K562 (cell line): Measurements from ENCODE around the gene DBP. TPM values are rescaled to one million over a fixed set of nuclear protein-coding genes. Genes with fewer than 3 reads are reported as not detected.

ENCODE experiments used
- BCL6 ChIP-seq: fragments of 250-450 bp; sonication (Bioruptor Pico); IDR thresholded peaks from 2 replicates; pipeline ENCODE4 v1.4.0; 2020
- CEBPB ChIP-seq: fragments of 450-650 bp; IDR thresholded peaks from 2 replicates; pipeline ENCODE4 v1.6.1; 2016; ENCODE audit warnings: missing genetic modification characterization, missing compliant biosample characterization
- CGGBP1 ChIP-seq: fragments of 250-450 bp; sonication (Bioruptor Pico); IDR thresholded peaks from 2 replicates; pipeline ENCODE4 v1.9.0; 2021; ENCODE audit warnings: mild to moderate bottlenecking
- DLX4 ChIP-seq: fragments of 250-450 bp; sonication (Bioruptor Pico); IDR thresholded peaks from 2 replicates; pipeline ENCODE4 v1.6.1; 2021; ENCODE audit warnings: mild to moderate bottlenecking
- ETV5 ChIP-seq: sonication (generic); formaldehyde crosslinking; IDR thresholded peaks from 2 replicates; pipeline ENCODE4 v1.4.0; 2020; ENCODE audit warnings: low read depth, mild to moderate bottlenecking, missing genetic modification reagents
- GATAD2A ChIP-seq: fragments of 450-650 bp; IDR thresholded peaks from 2 replicates; pipeline ENCODE4 v1.6.1; 2017
- GTF2B ChIP-seq: IDR thresholded peaks from 2 replicates; pipeline ENCODE4 v1.6.1; 2011; ENCODE audit not compliant: insufficient read length; ENCODE audit errors: extremely low read depth
- GTF2F1 ChIP-seq: IDR thresholded peaks from 2 replicates; pipeline ENCODE4 v1.6.1; 2011; ENCODE audit warnings: low read depth, low read length, improper control_type of control experiment
- HCFC1 ChIP-seq: IDR thresholded peaks from 2 replicates; pipeline ENCODE4 v1.6.1; 2012; ENCODE audit warnings: low read depth, low read length, improper control_type of control experiment
- HNRNPUL1 ChIP-seq: fragments of 200-400 bp; formaldehyde crosslinking; IDR thresholded peaks from 2 replicates; pipeline ENCODE4 v1.6.1; 2017; ENCODE audit warnings: low read length
- KDM1A ChIP-seq, 2 experiments: fragments of 450-650 bp; IDR thresholded peaks; 2 replicates each; pipeline ENCODE4 v1.6.1; 2016; ENCODE audit warnings: mild to moderate bottlenecking in 2 of 2
- PCBP1 ChIP-seq: fragments of 200-400 bp; formaldehyde crosslinking; IDR thresholded peaks from 2 replicates; pipeline ENCODE4 v1.6.1; 2018; ENCODE audit warnings: mild to moderate bottlenecking, low read depth, low read length; ENCODE audit not compliant: poor library complexity, severe bottlenecking
- POLR3A ChIP-seq: IDR thresholded peaks from 2 replicates; pipeline ENCODE4 v1.6.1; 2011; ENCODE audit warnings: borderline replicate concordance, mild to moderate bottlenecking, moderate library complexity; ENCODE audit not compliant: insufficient read length, insufficient read depth; ENCODE audit errors: extremely low read depth
- SUPT5H ChIP-seq: fragments of 450-650 bp; IDR thresholded peaks from 2 replicates; pipeline ENCODE4 v1.6.1; 2016
- XRCC3 ChIP-seq: fragments of 450-650 bp; IDR thresholded peaks from 2 replicates; pipeline ENCODE4 v1.6.1; 2017; ENCODE audit warnings: mild to moderate bottlenecking, moderate library complexity
- ZBTB5 ChIP-seq: fragments of 450-650 bp; IDR thresholded peaks from 2 replicates; pipeline ENCODE4 v1.6.1; 2017; ENCODE audit warnings: antibody characterized with exemption
- ZNF24 ChIP-seq: fragments of 450-650 bp; IDR thresholded peaks from 2 replicates; pipeline ENCODE4 v1.6.1; 2016
- ZNF263 ChIP-seq: sonication (generic); formaldehyde crosslinking; IDR thresholded peaks from 2 replicates; pipeline ENCODE4 v1.8.0; 2022; ENCODE audit warnings: mild to moderate bottlenecking, missing genetic modification reagents, borderline replicate concordance
- ZNF274 ChIP-seq: IDR thresholded peaks from 2 replicates; pipeline ENCODE4 v1.6.1; 2011; ENCODE audit warnings: low read depth, mild to moderate bottlenecking, low read length, moderate library complexity, borderline replicate concordance
- ZNF324 ChIP-seq: fragments of 250-450 bp; sonication (Bioruptor Pico); IDR thresholded peaks from 2 replicates; pipeline ENCODE4 v1.4.0; 2020; ENCODE audit warnings: mild to moderate bottlenecking
- ZNF41 ChIP-seq: fragments of 250-450 bp; sonication (Bioruptor Pico); conservative IDR thresholded peaks from 2 replicates; pipeline ENCODE4 v1.4.0; 2020; ENCODE audit warnings: mild to moderate bottlenecking
- ZNF507 ChIP-seq: conservative IDR thresholded peaks from 2 replicates; pipeline ENCODE4 v1.6.1; 2017; ENCODE audit warnings: missing genetic modification characterization, missing compliant biosample characterization
- ZNF561 ChIP-seq: fragments of 450-650 bp; formaldehyde crosslinking; conservative IDR thresholded peaks from 2 replicates; pipeline ENCODE4 v1.4.0; 2020; ENCODE audit warnings: mild to moderate bottlenecking, moderate library complexity
- ZNF639 ChIP-seq, 2 experiments: fragments of 200-800 bp in 1 of 2; sonication (Bioruptor generic) in 1 of 2; sonication (generic) in 1 of 2; formaldehyde crosslinking in 1 of 2; IDR thresholded peaks in 1 of 2; conservative IDR thresholded peaks in 1 of 2; 2 replicates each; pipeline versions ENCODE4 v1.5.0 to v1.6.1; 2016 to 2020; ENCODE audit warnings: missing compliant biosample characterization in 1 of 2, missing genetic modification characterization in 1 of 2, missing genetic modification reagents in 1 of 2
- ZNF780A ChIP-seq: fragments of 250-450 bp; sonication (Bioruptor Pico); IDR thresholded peaks from 2 replicates; pipeline ENCODE4 v1.5.0; 2021; ENCODE audit warnings: mild to moderate bottlenecking
- polyA plus RNA-seq, 8 experiments: library from polyadenylated mRNA; depleted of rRNA in 4 of 8; stranded (reverse) in 5 of 8; unstranded in 3 of 8; fragments of >200 nt; fragmentation: Nextera tagmentation in 2 of 8; fragmentation: Illumina TruSeq in 1 of 8; extraction: Ambion mirVana in 2 of 8; extraction: Trizol in 1 of 8; gene quantifications; 2 replicates each; pipeline versions ENCODE4 v1.2.1 to v1.2.3, GENCODE V29; 2011 to 2014; ENCODE audit warnings: inconsistent platforms in 1 of 8, missing spikeins in 1 of 8
- total RNA-seq, 7 experiments: library from RNA; depleted of rRNA in 6 of 7; stranded (reverse); fragments of >200 nt in 6 of 7; fragmentation: Illumina TruSeq in 2 of 7; extraction: Trizol in 2 of 7; gene quantifications; 2 replicates each; pipeline versions ENCODE4 v1.2.1 to v1.2.3, GENCODE V29; 2011 to 2021; ENCODE audit warnings: low replicate concordance in 1 of 7

Gene DBP
- total and polyA plus RNA-seq, 9 of the 15 experiments (the other 6 are each of a cell fraction or from before 2014, with no cell fraction given): 0.25 to 5.5 (median 1.8) TPM

GRCh38 chr19:48637948-48638830 lies 1.0 kb upstream of the DBP start (continued):
- TF ChIP-seq GTF2B: no peak
- no peak for TF ChIP-seq XRCC3
- TF ChIP-seq PCBP1: no peak
- TF ChIP-seq ETV5 (CRISPR knock-in tag): 0 out of 2 replicates have a peak, but pooled peaks have one; percentile 27
- peak; percentile 35; the same call in 1 of the 2 replicates for TF ChIP-seq ZNF263
- TF ChIP-seq ZNF274: no peak
- no peak for TF ChIP-seq ZNF507
- TF ChIP-seq GATAD2A: no peak
- TF ChIP-seq ZNF324 (CRISPR knock-in tag): no peak
- TF ChIP-seq GTF2F1: no peak
- no peak for TF ChIP-seq HNRNPUL1
- TF ChIP-seq KDM1A (IDR thresholded peaks at IDR 0.05): peak; percentile 96 to 97
- no peak for TF ChIP-seq POLR3A
- TF ChIP-seq HCFC1: peak; percentile 53
- TF ChIP-seq ZNF41 (CRISPR knock-in tag): no peak
- TF ChIP-seq SUPT5H: 0 out of 2 replicates have a peak, but pooled peaks have one; percentile 38
- no peak for TF ChIP-seq ZNF561 (CRISPR knock-in tag)
- peak in 1 of 2 experiments; percentile 59; a peak in 2 of 4 replicates for TF ChIP-seq ZNF639 (CRISPR knock-in tag; conservative IDR thresholded peaks at IDR 0.05 in 1 of 2, IDR thresholded peaks at IDR 0.05 in 1 of 2)
- TF ChIP-seq DLX4 (CRISPR knock-in tag): no peak
- TF ChIP-seq BCL6: no peak
- no peak for TF ChIP-seq ZNF24
- no peak for TF ChIP-seq CEBPB (tag)
- TF ChIP-seq ZNF780A (CRISPR knock-in tag): no peak
- no peak for TF ChIP-seq CGGBP1 (CRISPR knock-in tag)
- 0 out of 2 replicates have a peak, but pooled peaks have one; percentile 49 for TF ChIP-seq ZBTB5
